PC-9 (cell line): ENCODE measurements around the gene BDH1. TPM values are rescaled to one million over a fixed set of nuclear protein-coding genes. Genes with fewer than 3 reads are reported as not detected.

ENCODE experiments used
- BruUV-seq: library from RNA; stranded (reverse); fragments of 400-500 nt; replicated peaks from 2 replicates; lab custom pipeline; 2021; lab: Mats Ljungman, UMichigan
- CTCF ChIA-PET: fragments of 300-600 bp; sonication (Branson Sonifier 250); formaldehyde crosslinking; loops from one replicate; lab custom pipeline; 2022; ENCODE audit warnings: antibody characterized with exemption; lab: Charles Lee
- POLR2A ChIA-PET: fragments of 300-600 bp; sonication (Branson Sonifier 250); formaldehyde crosslinking; loops from one replicate; lab custom pipeline; 2022; ENCODE audit warnings: antibody characterized with exemption; ENCODE audit not compliant: unreplicated experiment; lab: Charles Lee
- DNase-seq, 2 experiments: peaks; one replicate each; pipeline versions ENCODE4 v3.0.0 to v3.0.0-alpha.2; 2015 to 2022; ENCODE audit warnings: mixed read lengths in 1 of 2
- H2AFZ ChIP-seq: fragments of 200-600 bp; sonication (generic); 2 replicates; pipeline ENCODE4 v1.8.1; 2017; ENCODE audit warnings: antibody characterized with exemption
- H3F3A ChIP-seq: fragments of 200-600 bp; sonication (generic); 2 replicates; pipeline ENCODE4 v1.8.1; 2017; ENCODE audit warnings: antibody characterized with exemption, mild to moderate bottlenecking, low read depth; ENCODE audit not compliant: insufficient read depth
- H3K27ac ChIP-seq: fragments of 200-600 bp; sonication (generic); 2 replicates; pipeline ENCODE4 v1.6.1; 2016; ENCODE audit warnings: mixed run types
- H3K27me3 ChIP-seq: fragments of 200-600 bp; sonication (generic); 2 replicates; pipeline ENCODE4 v1.6.1; 2016; ENCODE audit warnings: low read depth, mixed run types; ENCODE audit not compliant: insufficient read depth
- H3K36me3 ChIP-seq: fragments of 200-600 bp; sonication (generic); 2 replicates; pipeline ENCODE4 v1.6.1; 2016; ENCODE audit warnings: low read depth, mixed run types
- H3K4me1 ChIP-seq: fragments of 200-600 bp; sonication (generic); replicated peaks from 2 replicates; pipeline ENCODE4 v1.6.1; 2016; ENCODE audit warnings: mixed run types; ENCODE audit not compliant: insufficient read depth
- H3K4me2 ChIP-seq: fragments of 200-600 bp; sonication (generic); 2 replicates; pipeline ENCODE4 v1.6.1; 2017; ENCODE audit warnings: mixed run types
- H3K4me3 ChIP-seq: fragments of 200-600 bp; sonication (generic); 2 replicates; pipeline ENCODE4 v1.6.1; 2016; ENCODE audit warnings: mixed run types
- H3K79me2 ChIP-seq: fragments of 200-600 bp; sonication (generic); 2 replicates; pipeline ENCODE4 v1.6.1; 2017; ENCODE audit warnings: low read depth, mixed run types
- H3K9me2 ChIP-seq: fragments of 200-600 bp; sonication (generic); 2 replicates; pipeline ENCODE4 v1.8.1; 2017; ENCODE audit warnings: mild to moderate bottlenecking; ENCODE audit not compliant: insufficient read depth
- H3K9me3 ChIP-seq: fragments of 200-600 bp; sonication (generic); 2 replicates; pipeline ENCODE4 v1.8.1; 2016; ENCODE audit warnings: low read depth; ENCODE audit not compliant: insufficient read depth
- H4K20me1 ChIP-seq: fragments of 200-600 bp; sonication (generic); 2 replicates; pipeline ENCODE4 v1.8.1; 2017; ENCODE audit not compliant: insufficient read depth
- CTCF ChIP-seq: fragments of 200-600 bp; sonication (generic); conservative IDR thresholded peaks from 2 replicates; pipeline ENCODE4 v1.6.1; 2017; ENCODE audit warnings: mixed run types, antibody characterized with exemption, mild to moderate bottlenecking, moderate library complexity
- EZH2 ChIP-seq: fragments of 200-600 bp; sonication (generic); IDR thresholded peaks from 2 replicates; pipeline ENCODE4 v1.8.0; 2017; ENCODE audit warnings: antibody characterized with exemption, low read depth
- intact Hi-C: fragments of 100-400 bp; cut with micrococcal nuclease; formaldehyde crosslinking; loops from one replicate; pipeline ENCODE4 v1.10.0; 2022; ENCODE audit not compliant: unreplicated experiment
- total RNA-seq: library from RNA; stranded (reverse); gene quantifications from 2 replicates; pipeline ENCODE4 v1.2.3, GENCODE V29; 2021

Gene BDH1
- total RNA-seq, 1 experiment from 2014 or later = 55.1 TPM

- Histone ChIP-seq H3F3A (peaks cover 11% of the 10 kb centered on the region; the same call in 1 of the 2 replicates), H3K9me3 (no peaks in the 10 kb centered on the region), H4K20me1 (no peaks in the 10 kb centered on the region), H3K27ac (no peak overlapping the region), H3K4me1 (peaks cover 25% of the 10 kb centered on the region), H3K79me2 (no peaks in the 10 kb centered on the region), H3K36me3 (no peaks in the 10 kb centered on the region), H3K27me3 (no peaks in the 10 kb centered on the region), H3K9me2 (no peaks in the 10 kb centered on the region), H3K4me3 (no peak overlapping the region), H3K4me2 (no peak overlapping the region), H2AFZ (no peak overlapping the region)
- DNase-seq = no peak
- TF ChIP-seq EZH2 (no peak), CTCF (no peak)
- POLR2A ChIA-PET = interaction anchor here (0.6 to 0.8 kb wide), 5 partner anchors 9 to 454 kb away, joined by 3 to 9 read pairs (median 5); partner anchors contain the start of gene RPL35A
- no TSS peak for BruUV-seq
- CTCF ChIA-PET = no interaction called here
- intact Hi-C loops = no loop called here
Measured at GRCh38 chr3:197495999-197496745, 59.6 kb downstream of the BDH1 start.

GRCh38 chr3:197495499-197495898, 60.3 kb downstream of the BDH1 start:
- intact Hi-C loops = no loop called here
- no TSS peak for BruUV-seq
- H3K36me3 ChIP-seq = no peaks in the 10 kb centered on the region
- H2AFZ ChIP-seq = no peak overlapping the region
- no peak overlapping the region for H3K4me3 ChIP-seq
- TF ChIP-seq EZH2 (no peak), CTCF (no peak)
- peaks cover 11% of the 10 kb centered on the region; the same call in 1 of the 2 replicates for H3F3A ChIP-seq
- H3K79me2 ChIP-seq = no peaks in the 10 kb centered on the region
- no peaks in the 10 kb centered on the region for H3K9me2 ChIP-seq
- no peaks in the 10 kb centered on the region for H3K27me3 ChIP-seq
- no peak overlapping the region for H3K27ac ChIP-seq
- ChIA-PET CTCF (no interaction called here), POLR2A (interaction anchor here (0.6 kb wide), 2 partner anchors 198 to 306 kb away, joined by 5 to 9 read pairs; no protein-coding TSS in a partner anchor)
- no peak overlapping the region for H3K4me2 ChIP-seq
- H3K9me3 ChIP-seq = no peaks in the 10 kb centered on the region
- H3K4me1 ChIP-seq = peaks cover 32% of the 10 kb centered on the region
- DNase-seq = no peak
- no peaks in the 10 kb centered on the region for H4K20me1 ChIP-seq

GRCh38 chr3:197495059-197495455, 60.7 kb downstream of the BDH1 start:
- ChIA-PET POLR2A (no interaction called here), CTCF (no interaction called here)
- no peak overlapping the region for H3K4me2 ChIP-seq
- intact Hi-C loops = no loop called here
- BruUV-seq = no TSS peak
- TF ChIP-seq EZH2 = no peak
- no peak for TF ChIP-seq CTCF
- H3F3A ChIP-seq = peaks cover 15% of the 10 kb centered on the region; the same call in 1 of the 2 replicates
- no peaks in the 10 kb centered on the region for H4K20me1 ChIP-seq
- H3K4me1 ChIP-seq = peaks cover 35% of the 10 kb centered on the region
- H3K27me3 ChIP-seq = no peaks in the 10 kb centered on the region
- H3K9me3 ChIP-seq = no peaks in the 10 kb centered on the region
- no peaks in the 10 kb centered on the region for H3K9me2 ChIP-seq
- no peak overlapping the region for H2AFZ ChIP-seq
- H3K4me3 ChIP-seq = no peak overlapping the region
- no peaks in the 10 kb centered on the region for H3K79me2 ChIP-seq
- H3K36me3 ChIP-seq = no peaks in the 10 kb centered on the region
- H3K27ac ChIP-seq = no peak overlapping the region
- no peak for DNase-seq
